NCI-H1694 (cell line): ENCODE results near the gene EEIG2.

ENCODE experiments used
- DNase-seq: peaks from one replicate; lab custom pipeline; 2025; lab: John Stamatoyannopoulos, UW

EEIG2 gene

DNA sequence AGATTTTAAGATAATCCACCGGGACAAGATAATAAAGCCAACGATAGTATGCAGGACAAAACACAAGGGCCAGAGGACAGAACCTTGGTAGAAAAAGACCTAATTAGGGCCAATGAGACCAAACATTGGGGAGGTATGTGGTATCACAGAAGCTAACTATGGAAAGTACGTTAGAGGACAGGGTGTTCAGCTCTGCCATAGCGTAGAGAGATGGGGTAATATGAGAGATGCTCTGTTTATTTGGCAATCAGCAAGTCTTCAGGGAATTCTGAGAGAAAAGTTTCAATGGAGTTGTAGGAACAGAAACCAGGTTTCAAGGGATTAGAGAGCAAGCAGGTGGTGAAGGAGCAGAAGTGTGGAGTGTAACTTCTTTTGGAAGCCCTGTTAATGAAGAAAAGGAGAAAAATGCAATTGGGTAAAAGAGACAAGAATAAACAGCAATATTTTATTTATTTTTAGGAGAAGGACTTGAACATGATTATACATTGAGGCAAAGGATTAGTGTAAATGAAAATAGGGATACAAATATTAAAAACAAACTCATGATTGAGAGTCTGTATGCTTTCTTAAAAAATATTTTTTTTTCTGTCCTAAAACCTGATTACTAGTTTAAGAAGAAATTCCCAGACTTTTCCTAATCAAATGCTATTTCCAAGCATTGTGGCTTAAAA is 24.0 kb downstream of the EEIG2 start:
- no peak for DNase-seq

DNA sequence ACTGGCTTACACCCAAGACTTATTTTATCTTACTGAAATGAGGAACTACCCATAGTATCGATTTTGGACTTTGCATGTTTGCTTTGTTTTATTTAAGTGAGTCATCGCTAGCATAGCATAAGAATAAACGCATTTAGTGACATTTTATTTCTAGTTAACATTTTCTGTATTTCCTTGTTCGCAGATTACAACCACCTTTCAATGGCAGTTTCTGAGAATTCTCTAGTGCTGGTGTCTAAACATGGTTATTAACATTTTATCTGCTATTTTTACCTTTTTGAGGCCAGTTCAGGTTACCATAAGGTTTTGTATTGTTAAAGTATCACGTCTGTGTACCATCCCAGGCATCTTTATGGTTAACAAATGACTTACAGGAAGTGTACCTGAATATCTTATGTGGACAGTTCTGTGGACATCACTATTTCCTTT is 24.5 kb downstream of the EEIG2 start:
- no peak for DNase-seq

DNA sequence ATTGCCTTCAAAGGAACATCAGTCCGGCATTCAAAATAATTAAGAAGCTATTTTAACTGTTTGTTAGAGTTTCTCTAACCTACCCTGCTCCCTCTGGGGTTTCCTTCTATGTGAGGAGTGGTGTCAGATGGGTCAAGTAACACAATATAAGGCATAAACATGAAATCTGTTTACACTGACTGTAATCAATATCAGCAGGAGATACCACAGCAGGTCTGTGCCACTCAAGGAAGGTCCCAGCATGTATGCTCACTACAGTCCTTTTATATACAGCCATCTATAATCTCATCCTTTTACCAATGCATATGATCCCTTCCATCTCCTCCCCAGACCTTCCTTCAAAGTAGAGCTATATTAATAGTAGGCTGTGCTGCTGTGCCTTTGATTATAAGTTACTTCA is 25.4 kb downstream of the EEIG2 start:
- no peak for DNase-seq

GRCh38 chr1:108590441-108590840 is 30.5 kb downstream of the EEIG2 start:
- DNase-seq, result no peak

GRCh38 chr1:108590957-108591356 is 31.1 kb downstream of the EEIG2 start:
- no peak for DNase-seq

GRCh38 chr1:108591466-108591865 is 31.6 kb downstream of the EEIG2 start:
- DNase-seq, result no peak

GRCh38 chr1:108592030-108592759 is 32.3 kb downstream of the EEIG2 start:
- no peak for DNase-seq

DNA sequence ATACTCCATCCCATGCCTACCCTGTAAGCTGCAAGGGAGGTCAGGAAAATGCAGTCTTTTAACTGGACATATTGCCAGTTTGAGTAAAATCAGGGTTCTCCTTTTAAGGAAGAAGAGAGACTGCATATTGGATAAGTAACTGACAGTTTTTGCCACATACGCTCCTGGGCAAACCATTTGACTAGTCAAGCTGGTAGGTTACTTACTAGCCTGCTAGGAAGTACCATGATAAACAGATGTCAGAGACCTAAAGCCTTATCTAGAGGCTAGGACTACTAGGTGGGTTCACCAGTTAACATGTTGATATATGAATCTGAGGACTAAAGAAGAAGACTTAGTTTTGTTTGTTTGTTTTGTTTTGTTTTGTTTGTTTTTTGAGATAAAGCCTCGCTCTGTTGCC is 33.5 kb downstream of the EEIG2 start:
- DNase-seq, result no peak

GRCh38 chr1:108595507-108595906 is 35.6 kb downstream of the EEIG2 start:
- DNase-seq, result no peak

DNA sequence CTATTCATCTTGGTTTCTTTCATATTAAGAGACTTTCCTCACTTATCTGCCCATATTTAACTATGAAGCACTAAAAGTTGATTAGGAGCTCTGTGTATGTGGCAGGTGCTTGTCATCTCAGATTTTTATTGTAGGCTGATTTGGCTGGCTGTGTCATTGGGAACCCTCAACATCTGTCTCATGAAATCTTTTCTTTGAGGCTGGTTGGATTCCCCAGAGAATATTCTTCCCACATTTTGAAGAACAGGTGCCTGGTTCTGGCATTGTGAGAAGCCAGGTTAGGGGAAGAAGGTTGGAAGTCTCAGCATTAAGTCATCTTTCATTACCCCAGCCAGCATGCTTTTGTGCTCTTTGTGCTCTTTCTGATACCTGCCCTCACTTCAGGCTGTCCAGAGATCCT is 37.1 kb downstream of the EEIG2 start:
- DNase-seq, result no peak

- DNase-seq, result no peak
These were observed 38.4 kb downstream of the EEIG2 start for GRCh38 chr1:108598340-108598739.

GRCh38 chr1:108600504-108600903 is 40.6 kb downstream of the EEIG2 start:
- no peak for DNase-seq

GRCh38 chr1:108601708-108602410 is 42.0 kb downstream of the EEIG2 start:
- DNase-seq, result no peak

DNA sequence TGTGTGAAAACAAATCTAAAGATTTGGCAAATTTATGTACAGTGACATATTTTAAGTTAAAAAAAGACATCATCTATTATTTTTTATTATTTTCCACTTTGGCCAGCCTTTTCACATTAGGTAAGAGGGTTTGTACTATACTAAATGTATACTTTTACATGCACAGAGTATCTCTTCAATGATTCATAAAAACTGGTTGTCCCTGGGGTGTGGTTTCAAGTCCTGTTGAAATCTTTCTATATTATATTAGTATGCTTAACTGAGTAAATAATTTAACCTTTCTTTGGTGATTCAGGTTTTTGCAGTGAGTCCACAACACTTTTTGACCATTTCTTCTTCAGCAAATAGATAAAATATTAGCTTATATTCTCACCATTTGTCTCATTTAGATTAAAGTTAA is 45.7 kb downstream of the EEIG2 start:
- no peak for DNase-seq

DNA sequence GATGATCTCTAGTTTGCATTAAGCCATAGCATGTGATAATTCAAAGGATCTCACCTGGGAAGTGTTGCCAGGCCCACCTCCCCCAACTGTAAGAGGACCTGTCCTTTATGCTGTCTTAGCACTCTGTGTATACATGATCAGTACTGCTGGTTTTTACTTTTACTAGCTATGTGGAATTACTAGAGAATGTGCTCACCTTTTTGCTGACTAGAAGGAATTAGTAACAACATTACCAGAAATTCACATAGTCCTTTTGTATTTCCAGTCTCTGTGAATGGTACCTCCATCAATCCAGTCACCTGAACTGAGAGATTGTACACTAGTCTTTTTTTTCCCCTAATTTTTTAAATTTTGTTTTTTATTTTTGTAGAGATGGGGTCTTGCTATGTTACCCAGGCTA is 46.6 kb downstream of the EEIG2 start:
- no peak for DNase-seq

- DNase-seq, result no peak
These were observed 49.7 kb downstream of the EEIG2 start for GRCh38 chr1:108609483-108610049.
